Measurements from ENCODE around the gene PDAP1. TPM values are rescaled to one million over a fixed set of nuclear protein-coding genes. Genes with fewer than 3 reads are reported as not detected.
A peak's percentile ranks its signal among the peaks of the same experiment; 100 is the strongest.

Gene PDAP1, protein sequence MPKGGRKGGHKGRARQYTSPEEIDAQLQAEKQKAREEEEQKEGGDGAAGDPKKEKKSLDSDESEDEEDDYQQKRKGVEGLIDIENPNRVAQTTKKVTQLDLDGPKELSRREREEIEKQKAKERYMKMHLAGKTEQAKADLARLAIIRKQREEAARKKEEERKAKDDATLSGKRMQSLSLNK
- polyA plus RNA-seq, result 35.6 to 137 TPM (median 99.1 TPM) in 3 replicates
- 177 TPM for polyA plus RNA-seq (2011; ENCODE audit: low read depth)
- 91.9 and 165 TPM in 2 replicates for polyA plus RNA-seq (2011; cell fraction: cytosol; rRNA removed)
- 67.6 and 86.7 TPM in 2 replicates for polyA plus RNA-seq (2011; cell fraction: nucleus; rRNA removed)
- 85.4 and 236 TPM in 2 replicates for polyA plus RNA-seq (2012; ENCODE audit: low replicate concordance)
- polyA minus RNA-seq, result 9.3 to 41.5 TPM (median 11.3 TPM) in 3 replicates
- 23.8 TPM for polyA minus RNA-seq (2011; cell fraction: cytosol; rRNA and poly(A)+ RNA removed)
- polyA minus RNA-seq (2011; cell fraction: nucleus; rRNA and poly(A)+ RNA removed), result 3.6 and 10.3 TPM in 2 replicates

DNA sequence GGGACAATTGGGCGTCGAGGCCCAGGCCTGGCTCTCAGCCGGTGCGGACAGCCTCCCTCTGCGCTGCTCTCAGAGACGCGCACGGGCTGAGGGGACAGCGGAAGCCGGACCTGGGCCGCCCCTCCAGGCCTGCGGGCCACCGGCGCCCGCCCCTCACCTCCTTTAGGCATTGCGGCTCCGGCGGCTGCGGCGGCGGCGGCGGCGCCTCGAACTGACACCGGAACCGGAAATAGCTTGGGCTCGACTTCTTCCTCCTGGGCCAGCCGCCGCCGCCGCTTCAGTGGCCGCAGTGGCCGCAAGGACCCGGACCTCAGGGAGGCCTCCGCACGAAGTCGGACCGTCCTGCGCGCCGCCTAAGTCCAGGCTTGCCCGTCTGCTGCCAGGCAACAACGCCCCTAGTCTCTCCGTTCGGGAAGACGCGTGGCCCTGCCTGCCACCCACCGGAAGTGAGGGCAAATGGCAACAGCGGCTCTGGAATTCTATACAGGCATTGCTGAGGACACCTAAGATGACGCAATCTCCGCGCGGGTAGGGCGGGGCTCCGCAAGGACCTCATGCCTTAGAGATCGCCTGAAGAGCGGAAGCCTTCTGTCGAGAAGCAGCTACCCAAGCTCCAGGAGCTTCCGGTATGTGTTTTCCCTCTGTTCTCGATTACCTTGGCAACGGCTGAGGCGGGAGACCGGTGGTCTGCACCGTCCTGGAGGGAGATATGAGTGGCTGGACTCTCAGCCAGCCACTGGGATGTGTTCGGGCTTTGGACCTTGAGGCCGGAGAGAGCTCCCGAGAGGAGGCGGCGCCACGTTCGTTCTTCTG lies at the start of gene PDAP1, which contains the start of gene BUD31:
Gene PDAP1, minus strand, starts transcription at position 219 of the 813 bp plus-strand sequence. Its CDS starts 49 bp downstream, at position 170.
Gene BUD31, plus strand, starts transcription at position 591 of the 813 bp plus-strand sequence. CDS start 2,124 bp downstream, outside the sequence.
- H3K4me3 ChIP-seq (ENCODE audit: control insufficient read depth in 2 of 3, extremely low read depth in 1 of 3, insufficient read depth in 2 of 3, low read depth in 1 of 3, low read length in 3 of 3), result peak within 1 kb of the TSS; percentile 73 to 100 (median 100)
- H3K9ac ChIP-seq (ENCODE audit: control insufficient read depth, extremely low read depth, insufficient read depth, low read length), result peak within 1 kb of the TSS; percentile 96
- H3K27me3 ChIP-seq (ENCODE audit: control insufficient read depth, extremely low read depth, insufficient read depth, low read length), result no peaks in the 10 kb centered on the region
- peak within 1 kb of the TSS; percentile 97 for H2AFZ ChIP-seq (ENCODE audit: control insufficient read depth, low read length)
- H3K4me2 ChIP-seq (ENCODE audit: control insufficient read depth, extremely low read depth, insufficient read depth, low read depth, low read length), result peak within 1 kb of the TSS; percentile 98
- H3K9me1 ChIP-seq (ENCODE audit: control insufficient read depth, extremely low read depth, insufficient read depth, low read length), result peaks cover 3% of the 10 kb centered on the region
- TF ChIP-seq CTCF (optimal IDR thresholded peaks at IDR 0.05 in 1 of 3, IDR thresholded peaks at IDR 0.05 in 1 of 3, conservative IDR thresholded peaks at IDR 0.05 in 1 of 3; ENCODE audit: extremely low read depth in 1 of 3, insufficient read depth in 2 of 3, low read length in 3 of 3), result peak in 1 of 3 experiments; percentile 7
- TF ChIP-seq EZH2 (IDR thresholded peaks at IDR 0.05; ENCODE audit: low read length), result no peak
- H3K4me1 ChIP-seq (ENCODE audit: control insufficient read depth, extremely low read depth, insufficient read depth, low read length), result peaks cover 28% of the 10 kb centered on the region
- peak within 1 kb of the TSS; percentile 98 for H3K27ac ChIP-seq (ENCODE audit: control insufficient read depth, insufficient read depth, low read length)
- peak; percentile 88 for DNase-seq (ENCODE audit: low read depth, low spot score)
- peaks cover 22% of the 10 kb centered on the region for H4K20me1 ChIP-seq (ENCODE audit: control insufficient read depth, extremely low read depth, insufficient read depth, low read length)
- H3K9me3 ChIP-seq (ENCODE audit: control insufficient read depth, low read depth, low read length), result no peaks in the 10 kb centered on the region
- H3K79me2 ChIP-seq (ENCODE audit: control insufficient read depth, insufficient read depth, low read length), result peaks cover 86% of the 10 kb centered on the region
- no peak for FAIRE-seq
- dilution Hi-C loops (cut with MboI; ENCODE audit: extremely low pct_ligation_motif_present, low sequenced_read_pairs), result no loop called here
- H3K36me3 ChIP-seq (ENCODE audit: control insufficient read depth in 2 of 2, extremely low read depth in 1 of 2, insufficient read depth in 2 of 2, low read length in 2 of 2), result peaks cover 18 to 44% of the 10 kb centered on the region in 2 experiments

- DNase-seq (ENCODE audit: low read depth, low spot score), result no peak
- peaks cover 35 to 68% of the 10 kb centered on the region in 2 experiments for H3K36me3 ChIP-seq (ENCODE audit: control insufficient read depth in 2 of 2, extremely low read depth in 1 of 2, insufficient read depth in 2 of 2, low read length in 2 of 2)
- no peak overlapping the region for H2AFZ ChIP-seq (ENCODE audit: control insufficient read depth, low read length)
- no peak overlapping the region for H3K9ac ChIP-seq (ENCODE audit: control insufficient read depth, extremely low read depth, insufficient read depth, low read length)
- H3K4me3 ChIP-seq (ENCODE audit: control insufficient read depth in 2 of 3, extremely low read depth in 1 of 3, insufficient read depth in 2 of 3, low read depth in 1 of 3, low read length in 3 of 3), result no peak overlapping the region
- H3K9me3 ChIP-seq (ENCODE audit: control insufficient read depth, low read depth, low read length), result no peaks in the 10 kb centered on the region
- H3K27me3 ChIP-seq (ENCODE audit: control insufficient read depth, extremely low read depth, insufficient read depth, low read length), result no peaks in the 10 kb centered on the region
- TF ChIP-seq CTCF (optimal IDR thresholded peaks at IDR 0.05 in 1 of 3, IDR thresholded peaks at IDR 0.05 in 1 of 3, conservative IDR thresholded peaks at IDR 0.05 in 1 of 3; ENCODE audit: extremely low read depth in 1 of 3, insufficient read depth in 2 of 3, low read length in 3 of 3) (no peak), EZH2 (IDR thresholded peaks at IDR 0.05; ENCODE audit: low read length) (no peak)
- no peak overlapping the region for H3K4me2 ChIP-seq (ENCODE audit: control insufficient read depth, extremely low read depth, insufficient read depth, low read depth, low read length)
- no peak for FAIRE-seq
- no peak overlapping the region for H3K27ac ChIP-seq (ENCODE audit: control insufficient read depth, insufficient read depth, low read length)
- dilution Hi-C loops (cut with MboI; ENCODE audit: extremely low pct_ligation_motif_present, low sequenced_read_pairs), result no loop called here
- H3K4me1 ChIP-seq (ENCODE audit: control insufficient read depth, extremely low read depth, insufficient read depth, low read length), result peaks cover 12% of the 10 kb centered on the region
- peaks cover 4% of the 10 kb centered on the region for H3K9me1 ChIP-seq (ENCODE audit: control insufficient read depth, extremely low read depth, insufficient read depth, low read length)
- H3K79me2 ChIP-seq (ENCODE audit: control insufficient read depth, insufficient read depth, low read length), result peaks cover 65% of the 10 kb centered on the region
- H4K20me1 ChIP-seq (ENCODE audit: control insufficient read depth, extremely low read depth, insufficient read depth, low read length), result peaks cover 19% of the 10 kb centered on the region
These were observed 49.5 kb upstream of the PDAP1 start for GRCh38 chr7:99457650-99458493.
